ENCODE results near the gene TSPAN18.

DNA sequence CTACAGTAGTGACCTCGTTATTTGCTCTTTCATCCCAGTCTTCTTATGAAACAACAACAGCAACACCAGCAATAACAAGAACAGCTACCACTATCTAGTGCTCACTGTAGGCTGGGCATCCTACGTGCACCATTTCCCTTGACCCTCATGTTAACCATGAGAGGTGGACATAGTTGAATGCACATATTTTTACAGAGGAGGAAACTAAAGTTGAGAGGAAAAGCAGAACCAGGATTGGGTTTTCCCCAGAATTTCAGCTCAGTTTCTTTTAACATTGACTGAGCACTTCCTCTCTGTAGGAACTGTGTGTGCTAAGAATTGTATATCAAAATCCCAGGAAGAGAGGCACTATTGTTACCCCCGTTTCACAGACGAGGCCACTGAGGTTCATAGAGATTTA is 39.4 kb upstream of the TSPAN18 start:
- TF ChIP-seq, protein P1, sequence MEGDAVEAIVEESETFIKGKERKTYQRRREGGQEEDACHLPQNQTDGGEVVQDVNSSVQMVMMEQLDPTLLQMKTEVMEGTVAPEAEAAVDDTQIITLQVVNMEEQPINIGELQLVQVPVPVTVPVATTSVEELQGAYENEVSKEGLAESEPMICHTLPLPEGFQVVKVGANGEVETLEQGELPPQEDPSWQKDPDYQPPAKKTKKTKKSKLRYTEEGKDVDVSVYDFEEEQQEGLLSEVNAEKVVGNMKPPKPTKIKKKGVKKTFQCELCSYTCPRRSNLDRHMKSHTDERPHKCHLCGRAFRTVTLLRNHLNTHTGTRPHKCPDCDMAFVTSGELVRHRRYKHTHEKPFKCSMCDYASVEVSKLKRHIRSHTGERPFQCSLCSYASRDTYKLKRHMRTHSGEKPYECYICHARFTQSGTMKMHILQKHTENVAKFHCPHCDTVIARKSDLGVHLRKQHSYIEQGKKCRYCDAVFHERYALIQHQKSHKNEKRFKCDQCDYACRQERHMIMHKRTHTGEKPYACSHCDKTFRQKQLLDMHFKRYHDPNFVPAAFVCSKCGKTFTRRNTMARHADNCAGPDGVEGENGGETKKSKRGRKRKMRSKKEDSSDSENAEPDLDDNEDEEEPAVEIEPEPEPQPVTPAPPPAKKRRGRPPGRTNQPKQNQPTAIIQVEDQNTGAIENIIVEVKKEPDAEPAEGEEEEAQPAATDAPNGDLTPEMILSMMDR (IDR thresholded peaks at IDR 0.05), result no peak
- TF ChIP-seq POLR2A (IDR thresholded peaks at IDR 0.05) (no peak), EP300 (IDR thresholded peaks at IDR 0.05) (no peak)

Measured in tibial nerve (tissue), 4 donors.